Measurements from ENCODE around the gene SIAH3. TPM values are rescaled to one million over a fixed set of nuclear protein-coding genes. Genes with fewer than 3 reads are reported as not detected.

The SIAH3 gene
- under 1 TPM in 2 of 4 donors, not detected in 2; 0.01 to 0.06 TPM for polyA plus RNA-seq
- long read RNA-seq, donor 1 = 0 reads
- long read RNA-seq, donor 2 = 0 reads
- long read RNA-seq, donor 3, full-length matches to known transcripts = 1 of 1 reads
- long read RNA-seq, donor 3, partial matches to known transcripts = 0 of 1 reads
- long read RNA-seq, donor 3, other reads (novel, unspliced or antisense) = 0 of 1 reads
- long read RNA-seq, donor 4 = 0 reads
- long read RNA-seq, donor 5 = 0 reads
- long read RNA-seq, donor 6, full-length matches to known transcripts = 1 of 1 reads
- long read RNA-seq, donor 6, partial matches to known transcripts = 0 of 1 reads
- long read RNA-seq, donor 6, other reads (novel, unspliced or antisense) = 0 of 1 reads
- long read RNA-seq, donor 7 = 0 reads
- long read RNA-seq, donor 8 = 0 reads
- long read RNA-seq, donor 9 = 0 reads
- long read RNA-seq, donor 10 = 0 reads

- no peaks in the 10 kb centered on the region for H3K9me3 ChIP-seq (ENCODE audit: control insufficient read depth in 2 of 2, insufficient read depth in 1 of 2, low read depth in 1 of 2, low read length in 1 of 2)
- no peak within 1 kb of the TSS for H3K27ac ChIP-seq (ENCODE audit: low read depth in 1 of 3, low read length in 2 of 3)
- peaks cover 0 to 46% (median 18%) of the 10 kb centered on the region in 3 donors for H3K27me3 ChIP-seq (ENCODE audit: control insufficient read depth in 3 of 3, insufficient read depth in 3 of 3, low read length in 3 of 3)
- peak in 1 of 2 donors; percentile 12 for DNase-seq
- peaks cover 0 to 8% (median 0%) of the 10 kb centered on the region in 3 donors for H3K4me1 ChIP-seq (ENCODE audit: control insufficient read depth in 3 of 3, insufficient read depth in 2 of 3, low read depth in 1 of 3, low read length in 2 of 3)
- H3K4me3 ChIP-seq (ENCODE audit: low read depth in 1 of 3, low read length in 3 of 3) = peak within 1 kb of the TSS in 1 of 3 donors; percentile 34
- 8 to 9% (median 8%) methylated on average over 35 of the region's 35 CpGs for WGBS, 3 donors
- FAIRE-seq = no peak
- H3K36me3 ChIP-seq (ENCODE audit: control insufficient read depth in 3 of 3, insufficient read depth in 2 of 3, low read depth in 1 of 3, low read length in 3 of 3) = no peaks in the 10 kb centered on the region
These were observed at the start of gene SIAH3 for GRCh38 chr13:45851171-45851921. SIAH3 (minus strand) TSS chr13:45851753; CDS start chr13:45851629, 124 bp downstream.

DNA sequence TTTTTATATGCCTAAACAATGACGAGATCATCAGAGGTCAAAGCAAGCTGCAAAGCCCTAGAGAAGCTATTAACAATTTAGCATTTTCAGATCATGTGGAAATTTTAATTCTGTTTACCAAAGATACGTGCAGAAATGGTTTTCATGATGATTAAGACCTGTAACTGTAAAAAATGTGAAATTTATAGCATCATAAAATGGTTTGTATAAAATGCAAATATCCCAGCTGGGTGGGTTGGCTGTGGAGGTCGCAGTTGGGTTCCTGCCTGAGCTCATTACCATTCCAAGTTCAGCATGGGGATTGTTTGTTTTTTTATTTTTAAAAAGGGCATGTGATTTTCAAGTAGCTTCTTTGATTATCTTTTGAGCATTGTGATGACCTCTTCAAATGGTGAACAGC, 47.9 kb upstream of the SIAH3 start:
- 45 to 50% (median 47%) methylated on average over 3 of the region's 3 CpGs for WGBS, 3 donors
- DNase-seq (no peak), FAIRE-seq (no peak)
- no peak overlapping the region for H3K27ac ChIP-seq (ENCODE audit: low read depth in 1 of 3, low read length in 2 of 3)
- no peaks in the 10 kb centered on the region for H3K9me3 ChIP-seq (ENCODE audit: control insufficient read depth in 2 of 2, insufficient read depth in 1 of 2, low read depth in 1 of 2, low read length in 1 of 2)
- H3K27me3 ChIP-seq (ENCODE audit: control insufficient read depth in 3 of 3, insufficient read depth in 3 of 3, low read length in 3 of 3) = peaks cover 0 to 2% (median 0%) of the 10 kb centered on the region in 3 donors
- H3K4me1 ChIP-seq (ENCODE audit: control insufficient read depth in 3 of 3, insufficient read depth in 2 of 3, low read depth in 1 of 3, low read length in 2 of 3) = no peaks in the 10 kb centered on the region
- H3K4me3 ChIP-seq (ENCODE audit: low read depth in 1 of 3, low read length in 3 of 3) = no peak overlapping the region
- H3K36me3 ChIP-seq (ENCODE audit: control insufficient read depth in 3 of 3, insufficient read depth in 2 of 3, low read depth in 1 of 3, low read length in 3 of 3) = no peaks in the 10 kb centered on the region

DNA sequence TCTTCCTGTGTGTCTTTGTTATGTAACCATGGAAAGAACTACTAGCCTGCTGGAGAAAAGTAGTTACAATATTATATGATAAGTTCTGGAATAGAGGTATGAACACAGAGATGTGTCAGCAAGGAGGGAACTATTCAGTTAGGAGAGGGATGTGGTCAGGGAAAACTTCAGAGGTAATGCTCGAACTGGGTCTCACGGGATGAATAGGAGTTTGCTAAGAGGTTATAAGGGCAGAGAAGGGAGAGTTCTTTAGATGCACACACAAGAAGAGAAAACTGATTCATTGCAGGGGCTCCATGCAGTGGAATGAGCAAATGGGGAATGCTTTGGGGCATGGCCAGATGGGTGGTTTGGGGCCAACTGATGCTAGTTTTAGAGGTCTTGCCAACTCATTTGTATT, 46.0 kb upstream of the SIAH3 start:
- Histone ChIP-seq H3K27ac (ENCODE audit: low read depth in 1 of 3, low read length in 2 of 3) (no peak overlapping the region), H3K4me1 (ENCODE audit: control insufficient read depth in 3 of 3, insufficient read depth in 2 of 3, low read depth in 1 of 3, low read length in 2 of 3) (no peaks in the 10 kb centered on the region), H3K9me3 (ENCODE audit: control insufficient read depth in 2 of 2, insufficient read depth in 1 of 2, low read depth in 1 of 2, low read length in 1 of 2) (no peaks in the 10 kb centered on the region), H3K27me3 (ENCODE audit: control insufficient read depth in 3 of 3, insufficient read depth in 3 of 3, low read length in 3 of 3) (peaks cover 0 to 2% (median 0%) of the 10 kb centered on the region in 3 donors), H3K36me3 (ENCODE audit: control insufficient read depth in 3 of 3, insufficient read depth in 2 of 3, low read depth in 1 of 3, low read length in 3 of 3) (no peaks in the 10 kb centered on the region), H3K4me3 (ENCODE audit: low read depth in 1 of 3, low read length in 3 of 3) (no peak overlapping the region)
- DNase-seq (no peak), FAIRE-seq (no peak)
- WGBS, 3 donors = 91 to 96% (median 94%) methylated on average over 2 of the region's 2 CpGs

DNA sequence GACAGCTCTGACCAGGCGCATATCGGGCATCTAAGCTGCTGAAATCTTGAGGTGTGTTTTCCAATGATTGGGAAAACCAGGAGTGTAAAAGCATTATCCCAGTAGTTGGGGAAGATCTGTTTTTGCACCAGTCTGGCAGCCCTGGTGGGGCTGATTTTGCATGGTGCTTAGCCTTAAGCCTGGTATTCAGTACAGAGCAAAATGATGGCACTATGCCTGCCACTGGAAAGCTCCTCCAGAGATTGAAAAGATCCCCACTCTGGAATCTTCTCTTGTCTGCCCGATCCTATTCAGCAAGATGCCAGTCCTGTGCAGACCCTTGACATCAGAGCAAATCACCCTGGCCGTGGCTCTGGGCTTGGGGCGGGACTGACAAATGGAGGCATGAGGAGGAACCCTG, 44.7 kb upstream of the SIAH3 start:
- Histone ChIP-seq H3K36me3 (ENCODE audit: control insufficient read depth in 3 of 3, insufficient read depth in 2 of 3, low read depth in 1 of 3, low read length in 3 of 3) (no peaks in the 10 kb centered on the region), H3K4me3 (ENCODE audit: low read depth in 1 of 3, low read length in 3 of 3) (no peak overlapping the region), H3K4me1 (ENCODE audit: control insufficient read depth in 3 of 3, insufficient read depth in 2 of 3, low read depth in 1 of 3, low read length in 2 of 3) (no peaks in the 10 kb centered on the region), H3K27me3 (ENCODE audit: control insufficient read depth in 3 of 3, insufficient read depth in 3 of 3, low read length in 3 of 3) (peaks cover 0 to 4% (median 2%) of the 10 kb centered on the region in 3 donors), H3K27ac (ENCODE audit: low read depth in 1 of 3, low read length in 2 of 3) (no peak overlapping the region), H3K9me3 (ENCODE audit: control insufficient read depth in 2 of 2, insufficient read depth in 1 of 2, low read depth in 1 of 2, low read length in 1 of 2) (no peaks in the 10 kb centered on the region)
- FAIRE-seq = no peak
- WGBS, 3 donors = 78 to 90% (median 85%) methylated on average over 5 of the region's 5 CpGs
- no peak for DNase-seq

- DNase-seq (no peak), FAIRE-seq (no peak)
- no peaks in the 10 kb centered on the region for H3K36me3 ChIP-seq (ENCODE audit: control insufficient read depth in 3 of 3, insufficient read depth in 2 of 3, low read depth in 1 of 3, low read length in 3 of 3)
- H3K4me3 ChIP-seq (ENCODE audit: low read depth in 1 of 3, low read length in 3 of 3) = no peak overlapping the region
- 70 to 92% (median 73%) methylated on average over 2 of the region's 2 CpGs for WGBS, 3 donors
- peaks cover 0 to 4% (median 2%) of the 10 kb centered on the region in 3 donors for H3K27me3 ChIP-seq (ENCODE audit: control insufficient read depth in 3 of 3, insufficient read depth in 3 of 3, low read length in 3 of 3)
- H3K27ac ChIP-seq (ENCODE audit: low read depth in 1 of 3, low read length in 2 of 3) = no peak overlapping the region
- H3K4me1 ChIP-seq (ENCODE audit: control insufficient read depth in 3 of 3, insufficient read depth in 2 of 3, low read depth in 1 of 3, low read length in 2 of 3) = no peaks in the 10 kb centered on the region
- H3K9me3 ChIP-seq (ENCODE audit: control insufficient read depth in 2 of 2, insufficient read depth in 1 of 2, low read depth in 1 of 2, low read length in 1 of 2) = no peaks in the 10 kb centered on the region
These were observed 44.3 kb upstream of the SIAH3 start for GRCh38 chr13:45895881-45896280.

DNA sequence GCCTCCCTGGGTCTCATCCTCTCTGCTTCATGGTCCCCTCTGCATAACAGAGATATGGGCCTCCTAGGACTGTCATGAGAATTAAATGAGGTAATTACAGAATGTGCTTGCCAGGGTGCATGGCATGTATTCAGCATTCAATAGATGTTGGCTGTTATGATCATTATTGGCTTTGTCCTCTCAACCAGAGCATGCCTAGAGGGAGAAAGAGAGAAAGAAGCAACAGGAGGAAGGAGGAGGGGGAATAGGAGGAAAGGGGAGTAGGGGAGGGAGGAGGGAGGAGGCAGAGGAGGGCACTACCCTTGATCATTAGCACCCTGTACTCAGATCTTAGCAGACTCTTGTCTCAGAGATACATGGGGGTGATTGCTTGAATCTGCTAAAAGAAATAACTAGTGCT, 41.0 kb upstream of the SIAH3 start:
- H3K27me3 ChIP-seq (ENCODE audit: control insufficient read depth in 3 of 3, insufficient read depth in 3 of 3, low read length in 3 of 3) = peaks cover 0 to 4% (median 2%) of the 10 kb centered on the region in 3 donors
- FAIRE-seq = no peak
- H3K4me1 ChIP-seq (ENCODE audit: control insufficient read depth in 3 of 3, insufficient read depth in 2 of 3, low read depth in 1 of 3, low read length in 2 of 3) = no peaks in the 10 kb centered on the region

DNA sequence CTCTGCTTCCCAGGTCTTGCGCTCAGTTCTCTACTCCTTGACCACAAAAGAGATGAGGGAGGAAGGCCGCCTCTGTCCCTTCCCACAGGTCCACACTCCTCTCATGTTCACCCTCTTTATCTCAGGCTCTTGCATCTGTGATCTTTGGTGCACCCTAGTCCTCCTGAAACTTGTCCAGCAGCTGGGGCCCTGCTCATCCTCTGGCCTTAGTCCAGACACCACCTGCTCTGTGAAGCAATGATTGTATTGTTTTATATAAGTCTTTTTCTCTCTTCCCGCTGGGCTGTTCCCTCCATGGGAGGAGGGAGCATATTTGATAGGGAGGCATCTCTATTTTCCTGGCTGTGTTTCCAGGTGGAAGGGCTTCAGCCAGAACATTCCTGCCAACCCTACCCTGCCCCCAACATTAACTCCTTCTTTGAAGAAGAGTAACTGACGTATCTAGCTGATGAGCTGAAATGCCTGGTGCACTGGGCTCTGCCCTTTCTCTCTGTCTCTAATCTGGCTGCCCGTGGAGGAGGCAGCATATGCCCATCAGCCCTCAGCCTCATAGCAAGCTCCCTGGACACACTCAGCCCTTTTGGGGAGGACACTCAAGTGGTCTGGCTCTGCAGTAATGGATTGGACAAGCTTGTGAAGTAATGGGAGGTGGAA, 38.2 kb upstream of the SIAH3 start:
- Histone ChIP-seq H3K36me3 (ENCODE audit: control insufficient read depth in 3 of 3, insufficient read depth in 2 of 3, low read depth in 1 of 3, low read length in 3 of 3) (no peaks in the 10 kb centered on the region), H3K27me3 (ENCODE audit: control insufficient read depth in 3 of 3, insufficient read depth in 3 of 3, low read length in 3 of 3) (peaks cover 0 to 5% (median 0%) of the 10 kb centered on the region in 3 donors), H3K27ac (ENCODE audit: low read depth in 1 of 3, low read length in 2 of 3) (no peak overlapping the region), H3K9me3 (ENCODE audit: control insufficient read depth in 2 of 2, insufficient read depth in 1 of 2, low read depth in 1 of 2, low read length in 1 of 2) (no peaks in the 10 kb centered on the region), H3K4me3 (ENCODE audit: low read depth in 1 of 3, low read length in 3 of 3) (no peak overlapping the region), H3K4me1 (ENCODE audit: control insufficient read depth in 3 of 3, insufficient read depth in 2 of 3, low read depth in 1 of 3, low read length in 2 of 3) (no peaks in the 10 kb centered on the region)
- DNase-seq (no peak), FAIRE-seq (no peak)
- 73 to 88% (median 76%) methylated on average over 5 of the region's 5 CpGs for WGBS, 3 donors

More for the DNA sequence above, 41.0 kb upstream of the SIAH3 start:
- Histone ChIP-seq H3K36me3 (ENCODE audit: control insufficient read depth in 3 of 3, insufficient read depth in 2 of 3, low read depth in 1 of 3, low read length in 3 of 3) (no peaks in the 10 kb centered on the region), H3K9me3 (ENCODE audit: control insufficient read depth in 2 of 2, insufficient read depth in 1 of 2, low read depth in 1 of 2, low read length in 1 of 2) (no peaks in the 10 kb centered on the region), H3K4me3 (ENCODE audit: low read depth in 1 of 3, low read length in 3 of 3) (no peak overlapping the region), H3K27ac (ENCODE audit: low read depth in 1 of 3, low read length in 2 of 3) (no peak overlapping the region)
- no peak for DNase-seq

DNA sequence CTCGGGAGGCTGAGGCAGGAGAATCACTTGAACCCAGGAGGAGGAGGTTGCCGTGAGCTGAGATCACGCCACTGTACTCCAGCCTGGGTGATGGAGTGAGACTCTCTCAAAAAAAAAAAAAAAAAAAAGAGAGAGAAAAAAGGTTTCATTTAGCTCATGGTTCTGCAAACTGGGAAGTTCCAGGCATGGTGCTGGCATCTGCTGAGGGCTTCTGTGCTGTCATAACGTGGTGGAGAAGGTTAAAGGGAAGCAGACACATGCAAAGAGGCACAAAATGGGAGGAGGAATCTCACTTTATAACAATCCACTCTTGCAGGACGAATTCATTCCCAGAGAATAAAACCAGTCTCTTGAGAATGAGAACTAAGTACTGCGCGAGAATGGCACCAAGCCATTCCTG, 34.9 kb upstream of the SIAH3 start:
- no peaks in the 10 kb centered on the region for H3K4me1 ChIP-seq (ENCODE audit: control insufficient read depth in 3 of 3, insufficient read depth in 2 of 3, low read depth in 1 of 3, low read length in 2 of 3)
- 67 to 74% (median 70%) methylated on average over 7 of the region's 7 CpGs for WGBS, 3 donors
- H3K4me3 ChIP-seq (ENCODE audit: low read depth in 1 of 3, low read length in 3 of 3) = no peak overlapping the region
- H3K36me3 ChIP-seq (ENCODE audit: control insufficient read depth in 3 of 3, insufficient read depth in 2 of 3, low read depth in 1 of 3, low read length in 3 of 3) = no peaks in the 10 kb centered on the region
- no peak for DNase-seq
- H3K9me3 ChIP-seq (ENCODE audit: control insufficient read depth in 2 of 2, insufficient read depth in 1 of 2, low read depth in 1 of 2, low read length in 1 of 2) = no peaks in the 10 kb centered on the region
- no peak overlapping the region for H3K27ac ChIP-seq (ENCODE audit: low read depth in 1 of 3, low read length in 2 of 3)
- peaks cover 0 to 2% (median 0%) of the 10 kb centered on the region in 3 donors for H3K27me3 ChIP-seq (ENCODE audit: control insufficient read depth in 3 of 3, insufficient read depth in 3 of 3, low read length in 3 of 3)
- no peak for FAIRE-seq

All from small intestine (tissue), 16 donors.